K562 (cell line): Measurements from ENCODE around the gene TIMM8A. TPM values are rescaled to one million over a fixed set of nuclear protein-coding genes. Genes with fewer than 3 reads are reported as not detected.

ENCODE experiments used
- BDP1 ChIP-seq: IDR thresholded peaks from 3 replicates; pipeline ENCODE4 v1.6.1; 2011; ENCODE audit not compliant: insufficient read length, insufficient read depth
- BRD9 ChIP-seq: fragments of 450-650 bp; IDR thresholded peaks from 2 replicates; pipeline ENCODE4 v1.6.1; 2018; ENCODE audit warnings: low read depth; ENCODE audit not compliant: partially characterized antibody
- CTCF ChIP-seq, 3 experiments: IDR thresholded peaks in 2 of 3; conservative IDR thresholded peaks in 1 of 3; 2 replicates each; pipeline ENCODE4 v1.5.1; 2011 to 2012; ENCODE audit warnings: low read length in 3 of 3, mild to moderate bottlenecking in 3 of 3, control low read depth in 2 of 3, improper control_type of control experiment in 1 of 3, inconsistent platforms in 1 of 3, low read depth in 1 of 3, mixed read lengths in 1 of 3, moderate library complexity in 1 of 3; ENCODE audit not compliant: insufficient read depth in 2 of 3
- HDAC3 ChIP-seq: fragments of 450-650 bp; IDR thresholded peaks from 2 replicates; pipeline ENCODE4 v1.6.1; 2018; ENCODE audit warnings: borderline replicate concordance, mild to moderate bottlenecking, moderate library complexity; ENCODE audit not compliant: partially characterized antibody
- HNRNPUL1 ChIP-seq: fragments of 200-400 bp; formaldehyde crosslinking; IDR thresholded peaks from 2 replicates; pipeline ENCODE4 v1.6.1; 2017; ENCODE audit warnings: low read length
- PPARD ChIP-seq: fragments of 250-450 bp; sonication (Bioruptor Pico); IDR thresholded peaks from 2 replicates; pipeline ENCODE4 v1.8.0; 2022; ENCODE audit warnings: inconsistent platforms, mild to moderate bottlenecking, moderate library complexity
- PTRF ChIP-seq: fragments of 450-650 bp; IDR thresholded peaks from 2 replicates; pipeline ENCODE4 v1.6.1; 2016; ENCODE audit warnings: mild to moderate bottlenecking, missing genetic modification characterization, missing compliant biosample characterization
- RUNX1 ChIP-seq: sonication (generic); IDR thresholded peaks from 2 replicates; pipeline ENCODE4 v1.6.1; 2016; ENCODE audit warnings: antibody characterized with exemption, low read depth
- SFPQ ChIP-seq: fragments of 200-400 bp; formaldehyde crosslinking; IDR thresholded peaks from 2 replicates; pipeline ENCODE4 v1.6.1; 2017; ENCODE audit warnings: mild to moderate bottlenecking, low read depth, low read length, moderate library complexity
- THAP12 ChIP-seq: fragments of 250-450 bp; sonication (Bioruptor Pico); IDR thresholded peaks from 2 replicates; pipeline ENCODE4 v1.9.0; 2021; ENCODE audit warnings: mild to moderate bottlenecking, inconsistent platforms
- THRA ChIP-seq: fragments of 450-650 bp; IDR thresholded peaks from 2 replicates; pipeline ENCODE4 v1.6.1; 2017; ENCODE audit warnings: mild to moderate bottlenecking, moderate library complexity
- ZHX1 ChIP-seq: fragments of 150-350 bp; conservative IDR thresholded peaks from 2 replicates; pipeline ENCODE4 v1.6.1; 2014; ENCODE audit warnings: low read length
- ZNF184 ChIP-seq: sonication (generic); formaldehyde crosslinking; IDR thresholded peaks from 2 replicates; pipeline ENCODE4 v1.5.0; 2020; ENCODE audit warnings: missing genetic modification reagents
- ZNF655 ChIP-seq: fragments of 250-450 bp; sonication (Bioruptor Pico); IDR thresholded peaks from 2 replicates; pipeline ENCODE4 v1.5.0; 2021
- polyA plus RNA-seq, 8 experiments: library from polyadenylated mRNA; depleted of rRNA in 4 of 8; stranded (reverse) in 5 of 8; unstranded in 3 of 8; fragments of >200 nt; fragmentation: Nextera tagmentation in 2 of 8; fragmentation: Illumina TruSeq in 1 of 8; extraction: Ambion mirVana in 2 of 8; extraction: Trizol in 1 of 8; gene quantifications; 2 replicates each; pipeline versions ENCODE4 v1.2.1 to v1.2.3, GENCODE V29; 2011 to 2014; ENCODE audit warnings: inconsistent platforms in 1 of 8, missing spikeins in 1 of 8
- total RNA-seq, 7 experiments: library from RNA; depleted of rRNA in 6 of 7; stranded (reverse); fragments of >200 nt in 6 of 7; fragmentation: Illumina TruSeq in 2 of 7; extraction: Trizol in 2 of 7; gene quantifications; 2 replicates each; pipeline versions ENCODE4 v1.2.1 to v1.2.3, GENCODE V29; 2011 to 2021; ENCODE audit warnings: low replicate concordance in 1 of 7

The TIMM8A gene
- total and polyA plus RNA-seq, 9 of the 15 experiments (the other 6 are each of a cell fraction or from before 2014, with no cell fraction given), result 10.9 to 132 (median 41.1) TPM

- TF ChIP-seq SFPQ (no peak), CTCF (IDR thresholded peaks at IDR 0.05 in 2 of 3, conservative IDR thresholded peaks at IDR 0.05 in 1 of 3; ENCODE audit: insufficient read depth in 2 of 3, low read depth in 1 of 3, low read length in 3 of 3) (peak; percentile 79 to 82 (median 80)), THRA (no peak), PTRF (tag) (no peak), THAP12 (CRISPR knock-in tag) (peak; percentile 97), ZNF184 (CRISPR knock-in tag) (no peak), HDAC3 (no peak), BRD9 (peak; percentile 92), ZNF655 (no peak), PPARD (CRISPR knock-in tag) (no peak), RUNX1 (peak; percentile 42; the same call in 1 of the 2 replicates), BDP1 (no peak), HNRNPUL1 (0 out of 2 replicates have a peak, but pooled peaks have one; percentile 63), ZHX1 (0 out of 2 replicates have a peak, but pooled peaks have one; percentile 25)
Observed at GRCh38 chrX:101390664-101391525, 42.4 kb upstream of the TIMM8A start, which contains the start of gene RPL36A (continued).
